Measurements from ENCODE around the gene TMEM232.

TMEM232 gene

GRCh38 chr5:110625376-110625999 is 101.0 kb downstream of the TMEM232 start:
- no peaks in the 10 kb centered on the region; the same call in 1 of the 2 replicates for H3K9me3 ChIP-seq
- no peaks in the 10 kb centered on the region for H3K27me3 ChIP-seq
- peak; percentile 26; the same call in 1 of the 2 replicates for TF ChIP-seq CTCF (IDR thresholded peaks at IDR 0.05; ENCODE audit: low read depth, low read length)
- no peaks in the 10 kb centered on the region for H3K36me3 ChIP-seq
- DNase-seq: no peak
- H3K4me3 ChIP-seq (ENCODE audit: low read depth, low read length): peak overlapping the region; percentile 45
- H3K4me1 ChIP-seq: peaks cover 8% of the 10 kb centered on the region

- no peaks in the 10 kb centered on the region for H3K36me3 ChIP-seq
- H3K9me3 ChIP-seq: no peaks in the 10 kb centered on the region; the same call in 1 of the 2 replicates
- no peaks in the 10 kb centered on the region for H3K27me3 ChIP-seq
- no peak for DNase-seq
- TF ChIP-seq CTCF (IDR thresholded peaks at IDR 0.05; ENCODE audit: low read depth, low read length): no peak
- H3K4me1 ChIP-seq: peaks cover 8% of the 10 kb centered on the region
- H3K4me3 ChIP-seq (ENCODE audit: low read depth, low read length): no peak overlapping the region
Observed at GRCh38 chr5:110623874-110624273, 102.6 kb downstream of the TMEM232 start.

- Histone ChIP-seq H3K4me3 (ENCODE audit: low read depth, low read length) (no peak overlapping the region), H3K36me3 (no peaks in the 10 kb centered on the region), H3K9me3 (no peaks in the 10 kb centered on the region; the same call in 1 of the 2 replicates), H3K4me1 (peaks cover 5% of the 10 kb centered on the region; the same call in 1 of the 2 replicates), H3K27me3 (no peaks in the 10 kb centered on the region)
- no peak for TF ChIP-seq CTCF (IDR thresholded peaks at IDR 0.05; ENCODE audit: low read depth, low read length)
- no peak for DNase-seq
Observed at GRCh38 chr5:110618941-110619340, 107.5 kb downstream of the TMEM232 start.

- Histone ChIP-seq H3K36me3 (no peaks in the 10 kb centered on the region), H3K4me3 (ENCODE audit: low read depth, low read length) (no peak overlapping the region)
Observed at GRCh38 chr5:110616009-110616408, 110.5 kb downstream of the TMEM232 start.

GRCh38 chr5:110612794-110613247 is 113.7 kb downstream of the TMEM232 start:
- DNase-seq: peak; percentile 81

More at GRCh38 chr5:110616009-110616408, 110.5 kb downstream of the TMEM232 start:
- TF ChIP-seq CTCF (IDR thresholded peaks at IDR 0.05; ENCODE audit: low read depth, low read length): no peak
- Histone ChIP-seq H3K9me3 (no peaks in the 10 kb centered on the region), H3K4me1 (peaks cover 15% of the 10 kb centered on the region), H3K27me3 (no peaks in the 10 kb centered on the region)
- DNase-seq: no peak

More at GRCh38 chr5:110612794-110613247, 113.7 kb downstream of the TMEM232 start:
- no peaks in the 10 kb centered on the region for H3K36me3 ChIP-seq
- peak; percentile 30; the same call in 1 of the 2 replicates for TF ChIP-seq CTCF (IDR thresholded peaks at IDR 0.05; ENCODE audit: low read depth, low read length)
- peaks cover 15% of the 10 kb centered on the region for H3K4me1 ChIP-seq
- H3K27me3 ChIP-seq: no peaks in the 10 kb centered on the region
- peak overlapping the region; percentile 39; the same call in 1 of the 2 replicates for H3K4me3 ChIP-seq (ENCODE audit: low read depth, low read length)
- no peaks in the 10 kb centered on the region for H3K9me3 ChIP-seq

Measured in BE2C (cell line).